Measurements from ENCODE around the gene MX2. TPM values are rescaled to one million over a fixed set of nuclear protein-coding genes. Genes with fewer than 3 reads are reported as not detected.

MX2 gene
- total RNA-seq, 1 experiment from 2014 or later, result 56.7 TPM

GRCh38 chr21:41349126-41349525 is 12.7 kb upstream of the MX2 start:
- CTCF ChIA-PET, result no interaction called here
- Histone ChIP-seq H3K27me3 (ENCODE audit: control insufficient read depth, insufficient read depth, low read length) (peaks cover 2% of the 10 kb centered on the region), H3K27ac (ENCODE audit: low read length) (no peak overlapping the region), H3K36me3 (ENCODE audit: control insufficient read depth, insufficient read depth, low read length) (no peaks in the 10 kb centered on the region), H3K4me1 (ENCODE audit: control insufficient read depth, insufficient read depth, low read length) (no peaks in the 10 kb centered on the region), H3K4me3 (ENCODE audit: low read depth in 2 of 2, low read length in 2 of 2) (no peak overlapping the region), H3K9me3 (ENCODE audit: control insufficient read depth, insufficient read depth, low read depth, low read length) (no peaks in the 10 kb centered on the region)
- in situ Hi-C loops (cut with HindIII; ENCODE audit: low pct_unique_long_range_greater_than_20kb, low sequenced_read_pairs), result no loop called here
- POLR2A ChIA-PET, result no interaction called here
- intact Hi-C loops (cut with micrococcal nuclease; ENCODE audit: unreplicated experiment), result no loop called here
- DNase-seq (ENCODE audit: low read depth, low spot score), result no peak
- no peak for ATAC-seq
- no peak for TF ChIP-seq POLR2AphosphoS5 (IDR thresholded peaks at IDR 0.05; ENCODE audit: low read depth, low read length)
- no peak for TF ChIP-seq REST (IDR thresholded peaks at IDR 0.05; ENCODE audit: insufficient read depth in 1 of 2, low read depth in 2 of 2, low read length in 1 of 2)
- no peak for TF ChIP-seq CTCF (IDR thresholded peaks at IDR 0.05)
- TF ChIP-seq TCF7L2 (IDR thresholded peaks at IDR 0.05; ENCODE audit: low read depth, low read length), result no peak
- no peak for TF ChIP-seq SIN3A (IDR thresholded peaks at IDR 0.05; ENCODE audit: borderline replicate concordance, insufficient read depth, low read depth, low read length)
- BruUV-seq (replicated peaks), result no TSS peak

- DNase-seq (ENCODE audit: low read depth, low spot score) (no peak), ATAC-seq (no peak)
- ChIA-PET CTCF (no interaction called here), POLR2A (no interaction called here)
- H3K4me1 ChIP-seq (ENCODE audit: control insufficient read depth, insufficient read depth, low read length), result no peaks in the 10 kb centered on the region
- TF ChIP-seq POLR2AphosphoS5 (IDR thresholded peaks at IDR 0.05; ENCODE audit: low read depth, low read length) (no peak), CTCF (IDR thresholded peaks at IDR 0.05) (no peak), SIN3A (IDR thresholded peaks at IDR 0.05; ENCODE audit: borderline replicate concordance, insufficient read depth, low read depth, low read length) (no peak), REST (IDR thresholded peaks at IDR 0.05; ENCODE audit: insufficient read depth in 1 of 2, low read depth in 2 of 2, low read length in 1 of 2) (no peak), TCF7L2 (IDR thresholded peaks at IDR 0.05; ENCODE audit: low read depth, low read length) (no peak)
- no peaks in the 10 kb centered on the region for H3K9me3 ChIP-seq (ENCODE audit: control insufficient read depth, insufficient read depth, low read depth, low read length)
- intact Hi-C loops (cut with micrococcal nuclease; ENCODE audit: unreplicated experiment) (no loop called here), in situ Hi-C loops (cut with HindIII; ENCODE audit: low pct_unique_long_range_greater_than_20kb, low sequenced_read_pairs) (no loop called here)
- H3K27me3 ChIP-seq (ENCODE audit: control insufficient read depth, insufficient read depth, low read length), result peaks cover 2% of the 10 kb centered on the region
- no peak overlapping the region for H3K27ac ChIP-seq (ENCODE audit: low read length)
- no peaks in the 10 kb centered on the region for H3K36me3 ChIP-seq (ENCODE audit: control insufficient read depth, insufficient read depth, low read length)
- BruUV-seq (replicated peaks), result no TSS peak
- H3K4me3 ChIP-seq (ENCODE audit: low read depth in 2 of 2, low read length in 2 of 2), result no peak overlapping the region
Measured at GRCh38 chr21:41349619-41350390, 12.0 kb upstream of the MX2 start.
